ENCODE data around the gene SPIN1. TPM values are rescaled to one million over a fixed set of nuclear protein-coding genes. Genes with fewer than 3 reads are reported as not detected.

The SPIN1 gene
- total RNA-seq, 1 experiment from 2014 or later: 58.4 TPM

Other genes with a start within 250 kb of the SPIN1 start
- not detected in 2 replicates for gene SPATA31C2, start 250.0 kb upstream of the SPIN1 start, total RNA-seq (2014; rRNA removed; shearing (Covaris generic))
- gene NXNL2, start 146.7 kb downstream of the SPIN1 start, total RNA-seq (2014; rRNA removed; shearing (Covaris generic)): 0.17 TPM in 1 of 2 replicates, not detected in the other

Data from NCI-H460 (cell line).